Activated CD4-positive, alpha-beta T cell treated with anti-CD3 and anti-CD28 coated beads for 48 hours (primary cell): ENCODE measurements around the gene FBXW8.
A peak's percentile ranks its signal among the peaks of the same experiment; 100 is the strongest.

Source experiments
- DNase-seq: peaks from one replicate; pipeline ENCODE4 v3.0.0-alpha.2; 2020

Gene FBXW8

GRCh38 chr12:116926283-116927243, 15.8 kb downstream of the FBXW8 start:
- no peak for DNase-seq

- DNase-seq = no peak
These were observed 16.6 kb downstream of the FBXW8 start for GRCh38 chr12:116927244-116927940.

GRCh38 chr12:116928504-116928903, 17.8 kb downstream of the FBXW8 start:
- no peak for DNase-seq

GRCh38 chr12:116929885-116930284, 19.1 kb downstream of the FBXW8 start:
- no peak for DNase-seq

- no peak for DNase-seq
These were observed 20.9 kb downstream of the FBXW8 start for GRCh38 chr12:116931665-116932064.

- DNase-seq = no peak
These were observed 22.3 kb downstream of the FBXW8 start for GRCh38 chr12:116933091-116933490.

GRCh38 chr12:116933512-116934246, 22.9 kb downstream of the FBXW8 start:
- no peak for DNase-seq

GRCh38 chr12:116934908-116935705, 24.4 kb downstream of the FBXW8 start:
- DNase-seq = no peak

- DNase-seq = no peak
These were observed 26.9 kb downstream of the FBXW8 start for GRCh38 chr12:116937640-116938039.

- no peak for DNase-seq
These were observed 29.0 kb downstream of the FBXW8 start for GRCh38 chr12:116939734-116940133.

GRCh38 chr12:116941188-116941587, 30.4 kb downstream of the FBXW8 start:
- no peak for DNase-seq

- no peak for DNase-seq
These were observed 32.9 kb downstream of the FBXW8 start for GRCh38 chr12:116943419-116944372.

- DNase-seq = no peak
These were observed 35.3 kb downstream of the FBXW8 start for GRCh38 chr12:116945886-116946550.

GRCh38 chr12:116948298-116948697, 37.5 kb downstream of the FBXW8 start:
- no peak for DNase-seq

- DNase-seq = no peak
These were observed 40.0 kb downstream of the FBXW8 start for GRCh38 chr12:116950628-116951325.

GRCh38 chr12:116954710-116955381, 44.1 kb downstream of the FBXW8 start:
- DNase-seq = no peak

- no peak for DNase-seq
These were observed 44.8 kb downstream of the FBXW8 start for GRCh38 chr12:116955382-116956021.

- peak; percentile 7 for DNase-seq
These were observed 47.9 kb downstream of the FBXW8 start for GRCh38 chr12:116958402-116959197.
